GM21825 (cell line): ENCODE data around the gene UBE3D.
"Not testable (repeated sequence)": the region's sequence is repeated elsewhere in the genome, so short reads cannot be mapped to it uniquely, and the experiment has no call there.

Experiments used
- ATAC-seq: cut with Tn5 transposase; IDR thresholded peaks from one replicate; pipeline ENCODE4 v1.9.1; 2021; ENCODE audit warnings: mild to moderate bottlenecking, moderate library complexity; ENCODE audit not compliant: unreplicated experiment

Gene UBE3D

GRCh38 chr6:82921258-82921657 is 144.4 kb downstream of the UBE3D start:
- ATAC-seq: no peak

GRCh38 chr6:82917346-82918064 is 148.1 kb downstream of the UBE3D start:
- ATAC-seq: no peak

DNA sequence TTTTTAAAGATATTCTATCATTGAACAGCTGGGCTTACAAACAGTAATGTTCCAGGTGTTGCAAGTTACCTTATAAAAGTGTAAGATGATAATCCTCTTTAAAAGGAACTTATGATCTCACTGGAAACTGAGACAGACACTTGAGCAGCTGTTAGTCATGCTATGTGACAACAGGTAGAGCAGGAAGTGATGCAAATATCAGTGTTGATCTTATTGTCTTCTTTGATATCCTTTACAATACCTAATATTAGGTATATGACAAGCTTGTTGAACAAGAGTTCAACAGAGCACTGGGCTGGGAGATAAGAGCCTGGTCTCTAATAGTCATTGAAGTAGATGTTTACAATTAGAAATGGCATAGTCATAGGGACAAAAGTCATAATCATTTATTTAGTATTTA is 150.0 kb downstream of the UBE3D start:
- no peak for ATAC-seq

- no peak for ATAC-seq
These were observed 151.1 kb downstream of the UBE3D start for GRCh38 chr6:82914511-82914910.

- no peak for ATAC-seq
These were observed 154.8 kb downstream of the UBE3D start for GRCh38 chr6:82910820-82911219.

GRCh38 chr6:82910395-82910794 is 155.2 kb downstream of the UBE3D start:
- ATAC-seq: no peak

DNA sequence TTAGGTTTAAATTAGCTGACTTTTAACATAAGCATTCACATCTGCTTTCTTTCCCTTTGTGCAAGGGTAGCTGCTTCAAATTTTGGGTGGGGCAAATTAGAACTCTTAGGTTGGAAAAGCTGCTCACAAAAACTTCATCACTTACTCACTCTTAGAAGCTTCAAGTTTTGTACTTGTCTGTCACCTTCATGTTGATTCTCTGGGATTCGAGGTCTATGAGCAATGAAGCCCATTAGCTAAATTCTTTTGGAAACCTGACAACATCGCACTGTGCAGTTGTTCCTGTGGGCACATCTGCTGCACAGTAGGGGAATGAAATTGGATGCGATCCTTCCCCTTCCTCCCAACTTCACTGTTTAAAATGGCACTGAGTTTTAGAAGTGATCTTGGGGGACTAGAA is 156.1 kb downstream of the UBE3D start:
- no peak for ATAC-seq

GRCh38 chr6:82908661-82909060 is 157.0 kb downstream of the UBE3D start:
- no peak for ATAC-seq

GRCh38 chr6:82906951-82907350 is 158.7 kb downstream of the UBE3D start:
- ATAC-seq: no peak

DNA sequence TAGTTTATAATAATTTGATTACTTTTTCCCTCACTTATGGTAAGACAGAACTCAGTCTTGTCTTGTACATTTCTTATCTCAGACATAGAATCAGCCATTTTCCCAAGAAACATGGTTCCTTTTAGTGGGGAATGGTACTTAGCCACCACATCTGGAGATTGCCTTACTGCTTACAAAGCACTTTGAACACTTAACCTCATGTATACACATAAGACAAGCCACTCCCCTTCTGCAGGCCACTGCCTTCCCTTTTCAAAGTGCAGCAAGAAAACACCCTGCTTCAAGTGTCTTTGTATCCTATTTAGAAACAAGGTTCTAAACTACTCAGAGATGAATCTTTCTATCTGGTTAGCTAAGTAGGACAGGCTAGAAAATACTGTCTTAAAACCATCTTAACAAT is 159.2 kb downstream of the UBE3D start:
- ATAC-seq: no peak

DNA sequence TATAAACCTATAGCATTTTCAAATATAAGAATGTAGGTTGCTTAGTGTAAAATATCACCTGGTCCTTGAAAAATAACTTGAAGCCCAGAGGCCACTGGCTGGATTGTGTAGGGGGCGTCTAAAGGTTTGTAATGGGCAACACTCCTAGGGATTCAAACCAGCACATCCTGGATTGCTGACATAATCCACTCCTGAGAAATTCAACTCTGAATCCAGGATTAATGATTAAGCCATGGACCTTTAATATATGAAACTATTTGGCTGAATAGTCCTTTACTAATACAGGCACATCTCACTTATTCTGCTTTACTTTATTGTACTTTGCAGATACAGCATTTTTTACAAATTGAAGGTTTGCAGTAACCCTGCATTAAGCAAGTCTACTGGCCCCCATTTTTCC is 160.8 kb downstream of the UBE3D start:
- ATAC-seq: no peak

DNA sequence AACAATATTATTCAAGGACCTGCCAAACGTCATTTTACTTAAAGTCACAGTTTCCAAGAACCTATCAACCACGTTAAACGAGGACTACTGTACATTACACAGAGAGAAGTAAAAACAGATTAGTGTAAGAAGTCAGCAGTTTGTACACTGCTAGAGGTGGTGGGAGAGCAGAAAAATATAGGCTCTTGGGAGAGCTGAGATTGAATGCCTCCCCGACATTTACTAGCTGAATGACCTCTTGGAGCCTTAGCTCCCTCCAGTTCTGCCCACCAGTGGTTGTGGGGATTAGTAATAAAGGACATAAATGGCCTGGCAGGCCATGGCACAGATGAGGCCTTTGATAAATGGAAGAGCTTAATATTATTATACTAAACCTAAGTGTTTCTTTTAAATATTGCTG is 161.4 kb downstream of the UBE3D start:
- ATAC-seq: no peak

DNA sequence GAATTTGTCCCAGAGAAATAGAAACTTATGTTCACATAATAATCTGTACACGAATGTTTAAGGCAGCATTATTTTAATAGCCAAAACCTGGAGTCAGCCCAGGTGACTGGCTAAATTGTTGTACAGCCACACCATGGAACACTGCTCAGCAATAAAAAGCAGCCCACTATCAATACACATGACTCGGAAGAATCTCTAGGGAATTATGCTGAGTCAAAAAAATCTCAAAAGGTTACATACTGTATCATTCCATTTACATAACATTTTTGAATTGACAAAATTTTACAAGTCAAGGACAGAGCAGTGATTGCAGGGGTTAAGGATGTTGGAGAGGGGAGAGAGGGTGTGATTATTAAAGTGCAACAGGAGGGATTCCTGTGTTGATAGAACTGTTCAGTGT is 163.4 kb downstream of the UBE3D start:
- no peak for ATAC-seq

- ATAC-seq: no peak
These were observed 170.9 kb downstream of the UBE3D start for GRCh38 chr6:82894653-82895259.

DNA sequence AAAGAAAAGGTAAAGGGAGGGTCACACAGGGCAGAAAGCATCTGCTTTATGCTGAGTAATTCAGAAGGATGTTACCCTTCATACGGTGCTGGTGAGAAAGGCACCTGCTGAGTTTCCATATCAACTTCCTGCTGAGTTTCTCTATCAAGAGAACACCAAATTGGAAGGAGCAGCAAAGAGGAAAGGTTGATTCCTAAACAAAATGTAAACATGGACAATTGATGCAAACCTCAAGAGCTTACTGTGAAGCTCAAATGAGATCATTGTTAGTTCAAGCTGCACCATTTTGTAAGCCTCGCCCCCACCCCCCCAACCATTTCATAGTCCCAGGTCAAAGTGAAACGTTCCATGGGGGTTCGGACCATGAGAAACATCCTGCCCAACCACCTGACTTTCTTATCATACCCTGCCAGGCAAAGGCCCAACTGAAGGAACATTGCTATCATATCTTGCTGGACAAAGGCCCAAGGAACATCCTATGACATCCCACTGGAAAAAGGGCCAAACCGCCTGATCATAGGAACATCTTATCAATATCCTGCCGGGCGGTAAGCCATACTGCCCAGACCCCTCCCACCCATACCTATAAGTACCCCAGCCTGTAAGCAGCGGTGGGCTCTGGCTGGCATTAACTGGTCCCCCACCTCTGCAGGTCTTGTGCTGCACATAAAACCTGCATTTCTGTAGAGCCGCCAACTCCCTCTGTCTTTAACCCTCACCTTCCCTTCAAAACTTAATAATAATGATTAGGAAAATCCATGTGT is 171.6 kb downstream of the UBE3D start:
- no peak for ATAC-seq

GRCh38 chr6:82891503-82891902 is 174.1 kb downstream of the UBE3D start:
- ATAC-seq: not testable (repeated sequence)

DNA sequence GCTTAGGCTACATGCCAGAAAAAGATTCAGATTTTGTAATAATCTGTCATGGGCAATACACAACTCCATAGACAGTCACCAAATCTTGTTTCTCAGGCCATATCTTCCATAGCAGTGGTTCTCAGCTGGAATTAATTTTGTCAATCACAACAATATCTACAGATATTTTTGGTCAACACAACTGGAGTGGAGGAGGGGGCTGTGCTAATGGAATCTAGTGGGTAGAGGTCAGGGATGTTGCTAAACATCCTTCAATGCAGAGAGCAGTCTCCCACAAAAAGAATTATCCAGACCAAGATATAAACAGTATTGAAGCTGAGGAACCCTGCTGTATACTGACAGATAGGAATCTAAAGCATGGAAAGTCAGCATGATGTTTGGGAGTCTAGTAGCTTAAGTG is 174.6 kb downstream of the UBE3D start:
- ATAC-seq: no peak

- no peak for ATAC-seq
These were observed 175.4 kb downstream of the UBE3D start for GRCh38 chr6:82890240-82890639.

- ATAC-seq: no peak
These were observed 176.5 kb downstream of the UBE3D start for GRCh38 chr6:82889143-82889542.

- no peak for ATAC-seq
These were observed 183.1 kb downstream of the UBE3D start for GRCh38 chr6:82882363-82883023.

GRCh38 chr6:82881519-82881918 is 184.1 kb downstream of the UBE3D start:
- no peak for ATAC-seq

- no peak for ATAC-seq
These were observed 186.8 kb downstream of the UBE3D start for GRCh38 chr6:82878812-82879211.
